Neural cell (in vitro differentiated cells): Measurements from ENCODE around the gene GCDH. TPM values are rescaled to one million over a fixed set of nuclear protein-coding genes. Genes with fewer than 3 reads are reported as not detected.

ENCODE experiments used
- H2AFZ ChIP-seq: fragments of 200-600, 300-800 bp; sonication (generic), shearing (Covaris generic); 2 replicates; pipeline ENCODE4 v1.6.0; 2014; ENCODE audit warnings: low read depth, mild to moderate bottlenecking, antibody characterized with exemption, low read length, moderate library complexity
- H3F3A ChIP-seq: fragments of 200-600 bp; shearing (Covaris generic); 2 replicates; pipeline ENCODE4 v1.6.1; 2016; ENCODE audit warnings: mild to moderate bottlenecking, moderate library complexity, mixed read lengths, antibody characterized with exemption, low read length; ENCODE audit not compliant: insufficient read depth, poor library complexity, severe bottlenecking
- H3K27ac ChIP-seq: fragments of 200-600, 300-800 bp; sonication (generic), shearing (Covaris generic); 2 replicates; pipeline ENCODE4 v1.5.1; 2014; ENCODE audit warnings: mild to moderate bottlenecking, low read length, moderate library complexity
- H3K27me3 ChIP-seq: fragments of 300-800, 200-600 bp; sonication (generic), shearing (Covaris generic); 2 replicates; pipeline ENCODE4 v1.6.0; 2014; ENCODE audit warnings: mild to moderate bottlenecking, low read depth, low read length, moderate library complexity; ENCODE audit not compliant: insufficient read depth
- H3K36me3 ChIP-seq: fragments of 300-800, 200-600 bp; sonication (generic), shearing (Covaris generic); 2 replicates; pipeline ENCODE4 v1.5.1; 2014; ENCODE audit warnings: mild to moderate bottlenecking, antibody characterized with exemption, low read length, moderate library complexity; ENCODE audit not compliant: insufficient read depth
- H3K4me2 ChIP-seq: fragments of 300-800, 200-600 bp; sonication (generic), shearing (Covaris generic); 2 replicates; pipeline ENCODE4 v1.6.0; 2014; ENCODE audit warnings: mild to moderate bottlenecking, low read length
- H3K4me3 ChIP-seq: fragments of 300-800, 200-600 bp; sonication (generic), shearing (Covaris generic); 2 replicates; pipeline ENCODE4 v1.5.1; 2014; ENCODE audit warnings: mild to moderate bottlenecking, low read length, moderate library complexity
- H3K79me2 ChIP-seq: fragments of 200-600 bp; shearing (Covaris generic); replicated peaks from 2 replicates; pipeline ENCODE4 v1.6.0; 2014; ENCODE audit warnings: mild to moderate bottlenecking, low read length, moderate library complexity; ENCODE audit not compliant: insufficient read depth
- H3K9ac ChIP-seq: fragments of 300-800, 200-600 bp; sonication (generic), shearing (Covaris generic); 2 replicates; pipeline ENCODE4 v1.6.1; 2016; ENCODE audit warnings: mild to moderate bottlenecking, low read length, mixed read lengths
- H3K9me2 ChIP-seq: fragments of 200-600 bp; shearing (Covaris generic); 2 replicates; pipeline ENCODE4 v1.6.1; 2016; ENCODE audit warnings: mild to moderate bottlenecking, low read length, mixed read lengths; ENCODE audit not compliant: insufficient read depth
- H3K9me3 ChIP-seq: fragments of 200-600, 300-800 bp; sonication (generic), shearing (Covaris generic); 2 replicates; pipeline ENCODE4 v1.6.1; 2016; ENCODE audit warnings: mild to moderate bottlenecking, mixed run types, low read length, moderate library complexity, mixed read lengths
- H4K20me1 ChIP-seq: fragments of 200-600 bp; shearing (Covaris generic); 2 replicates; pipeline ENCODE4 v1.6.1; 2016; ENCODE audit warnings: mild to moderate bottlenecking, mixed run types; ENCODE audit not compliant: insufficient read depth
- EP300 ChIP-seq: fragments of 450-650 bp; conservative IDR thresholded peaks from 2 replicates; pipeline ENCODE4 v1.6.1; 2014; ENCODE audit warnings: antibody characterized with exemption, mild to moderate bottlenecking, moderate library complexity; ENCODE audit not compliant: poor library complexity, severe bottlenecking
- EZH2 ChIP-seq: fragments of 200-600, 300-800 bp; shearing (Covaris generic), sonication (generic); IDR thresholded peaks from 2 replicates; pipeline ENCODE4 v1.6.1; 2014; ENCODE audit warnings: antibody characterized with exemption, low read length, borderline replicate concordance, mild to moderate bottlenecking; ENCODE audit not compliant: insufficient read depth, poor library complexity, severe bottlenecking
- MXI1 ChIP-seq: fragments of 450-650 bp; conservative IDR thresholded peaks from 2 replicates; pipeline ENCODE4 v1.6.1; 2014; ENCODE audit warnings: antibody characterized with exemption, mild to moderate bottlenecking; ENCODE audit not compliant: poor library complexity, severe bottlenecking
- POLR2AphosphoS5 ChIP-seq: IDR thresholded peaks from 2 replicates; pipeline ENCODE4 v1.6.1; 2012
- RAD21 ChIP-seq: fragments of 450-650 bp; conservative IDR thresholded peaks from 2 replicates; pipeline ENCODE4 v1.6.1; 2014; ENCODE audit warnings: antibody characterized with exemption, mild to moderate bottlenecking, moderate library complexity
- SMC3 ChIP-seq: fragments of 450-650 bp; conservative IDR thresholded peaks from 2 replicates; pipeline ENCODE4 v1.6.1; 2014; ENCODE audit warnings: antibody characterized with exemption, mild to moderate bottlenecking, moderate library complexity; ENCODE audit not compliant: poor library complexity
- TAF1 ChIP-seq: IDR thresholded peaks from 2 replicates; pipeline ENCODE4 v1.6.1; 2012; ENCODE audit warnings: low read depth
- polyA plus RNA-seq: library from polyadenylated mRNA; depleted of rRNA; stranded (reverse); fragments of >200 nt; gene quantifications from 2 replicates; pipeline ENCODE4 v1.2.3, GENCODE V29; 2014
- TF ChIP-seq, protein P1 (sequence below): IDR thresholded peaks from 2 replicates; pipeline ENCODE4 v1.6.1; 2012; ENCODE audit warnings: borderline replicate concordance
- TF ChIP-seq, protein P2 (sequence below): fragments of 450-650 bp; IDR thresholded peaks from 2 replicates; pipeline ENCODE4 v1.5.1; 2014; ENCODE audit warnings: antibody characterized with exemption, mild to moderate bottlenecking, moderate library complexity; ENCODE audit not compliant: poor library complexity, severe bottlenecking

GCDH gene
- polyA plus RNA-seq, 1 donor from 2014 or later = 35.4 TPM

DNA sequence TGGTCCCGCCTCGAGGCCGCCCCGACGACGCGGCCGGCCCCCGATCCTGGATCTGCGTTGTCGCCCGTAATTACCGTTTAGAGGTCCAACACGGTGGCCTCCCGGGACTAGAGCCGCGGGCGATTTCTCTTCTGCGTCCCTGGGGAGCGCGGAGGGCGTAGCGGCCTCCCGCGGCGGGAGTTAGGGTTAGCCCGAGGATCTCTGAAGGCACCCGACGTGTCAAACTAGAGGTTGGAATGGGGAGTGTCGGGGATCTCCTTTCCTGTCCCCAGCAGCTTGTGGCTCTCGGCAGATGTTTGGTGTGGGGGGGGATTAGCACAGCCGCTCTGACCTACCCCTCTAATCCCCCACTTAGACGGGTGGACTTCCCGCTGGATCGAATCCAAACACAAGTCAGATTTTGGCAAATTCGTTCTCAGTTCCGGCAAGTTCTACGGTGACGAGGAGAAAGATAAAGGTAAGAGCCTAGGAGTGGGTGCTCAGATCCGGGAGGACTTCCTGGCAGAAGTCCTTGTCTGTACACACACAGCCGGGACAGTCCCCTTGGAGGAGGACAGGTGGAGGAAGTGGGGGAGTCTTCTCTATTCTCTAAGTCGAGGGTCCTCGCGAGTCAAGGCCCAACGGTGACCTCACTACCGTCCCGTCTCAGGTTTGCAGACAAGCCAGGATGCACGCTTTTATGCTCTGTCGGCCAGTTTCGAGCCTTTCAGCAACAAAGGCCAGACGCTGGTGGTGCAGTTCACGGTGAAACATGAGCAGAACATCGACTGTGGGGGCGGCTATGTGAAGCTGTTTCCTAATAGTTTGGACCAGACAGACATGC is 48.0 kb downstream of the GCDH start:
- peak; percentile 5 for TF ChIP-seq RAD21
- TF ChIP-seq MXI1 = no peak
- TF ChIP-seq, protein P1, sequence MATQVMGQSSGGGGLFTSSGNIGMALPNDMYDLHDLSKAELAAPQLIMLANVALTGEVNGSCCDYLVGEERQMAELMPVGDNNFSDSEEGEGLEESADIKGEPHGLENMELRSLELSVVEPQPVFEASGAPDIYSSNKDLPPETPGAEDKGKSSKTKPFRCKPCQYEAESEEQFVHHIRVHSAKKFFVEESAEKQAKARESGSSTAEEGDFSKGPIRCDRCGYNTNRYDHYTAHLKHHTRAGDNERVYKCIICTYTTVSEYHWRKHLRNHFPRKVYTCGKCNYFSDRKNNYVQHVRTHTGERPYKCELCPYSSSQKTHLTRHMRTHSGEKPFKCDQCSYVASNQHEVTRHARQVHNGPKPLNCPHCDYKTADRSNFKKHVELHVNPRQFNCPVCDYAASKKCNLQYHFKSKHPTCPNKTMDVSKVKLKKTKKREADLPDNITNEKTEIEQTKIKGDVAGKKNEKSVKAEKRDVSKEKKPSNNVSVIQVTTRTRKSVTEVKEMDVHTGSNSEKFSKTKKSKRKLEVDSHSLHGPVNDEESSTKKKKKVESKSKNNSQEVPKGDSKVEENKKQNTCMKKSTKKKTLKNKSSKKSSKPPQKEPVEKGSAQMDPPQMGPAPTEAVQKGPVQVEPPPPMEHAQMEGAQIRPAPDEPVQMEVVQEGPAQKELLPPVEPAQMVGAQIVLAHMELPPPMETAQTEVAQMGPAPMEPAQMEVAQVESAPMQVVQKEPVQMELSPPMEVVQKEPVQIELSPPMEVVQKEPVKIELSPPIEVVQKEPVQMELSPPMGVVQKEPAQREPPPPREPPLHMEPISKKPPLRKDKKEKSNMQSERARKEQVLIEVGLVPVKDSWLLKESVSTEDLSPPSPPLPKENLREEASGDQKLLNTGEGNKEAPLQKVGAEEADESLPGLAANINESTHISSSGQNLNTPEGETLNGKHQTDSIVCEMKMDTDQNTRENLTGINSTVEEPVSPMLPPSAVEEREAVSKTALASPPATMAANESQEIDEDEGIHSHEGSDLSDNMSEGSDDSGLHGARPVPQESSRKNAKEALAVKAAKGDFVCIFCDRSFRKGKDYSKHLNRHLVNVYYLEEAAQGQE = peak; percentile 8
- no peak for TF ChIP-seq POLR2AphosphoS5
- Histone ChIP-seq H2AFZ (no peak overlapping the region), H3K79me2 (peaks cover 22% of the 10 kb centered on the region), H3F3A (no peaks in the 10 kb centered on the region), H3K4me3 (peak overlapping the region; percentile 97), H3K9me3 (no peaks in the 10 kb centered on the region), H3K9ac (peak overlapping the region; percentile 87), H3K27me3 (no peaks in the 10 kb centered on the region), H3K4me2 (peak overlapping the region; percentile 92), H3K9me2 (no peaks in the 10 kb centered on the region), H3K27ac (peak overlapping the region; percentile 65), H3K36me3 (no peaks in the 10 kb centered on the region), H4K20me1 (no peaks in the 10 kb centered on the region)

DNA sequence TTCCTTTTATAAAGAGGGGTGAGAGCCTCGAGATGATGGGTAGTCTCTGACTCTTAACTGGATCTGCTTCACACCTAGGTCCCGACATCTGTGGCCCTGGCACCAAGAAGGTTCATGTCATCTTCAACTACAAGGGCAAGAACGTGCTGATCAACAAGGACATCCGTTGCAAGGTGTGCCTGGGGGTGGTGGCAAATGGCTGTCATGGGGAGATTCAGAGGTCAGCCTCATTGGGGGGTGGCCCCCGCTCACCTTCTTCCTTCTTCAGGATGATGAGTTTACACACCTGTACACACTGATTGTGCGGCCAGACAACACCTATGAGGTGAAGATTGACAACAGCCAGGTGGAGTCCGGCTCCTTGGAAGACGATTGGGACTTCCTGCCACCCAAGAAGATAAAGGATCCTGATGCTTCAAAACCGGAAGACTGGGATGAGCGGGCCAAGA is 49.0 kb downstream of the GCDH start:
- Histone ChIP-seq H2AFZ (no peak overlapping the region), H4K20me1 (no peaks in the 10 kb centered on the region), H3K9me3 (no peaks in the 10 kb centered on the region), H3K27me3 (no peaks in the 10 kb centered on the region), H3K9me2 (no peaks in the 10 kb centered on the region), H3K27ac (no peak overlapping the region), H3K9ac (peak overlapping the region; percentile 87), H3K4me3 (peak overlapping the region; percentile 97), H3K4me2 (peak overlapping the region; percentile 92), H3F3A (peaks cover 5% of the 10 kb centered on the region), H3K36me3 (no peaks in the 10 kb centered on the region), H3K79me2 (peaks cover 22% of the 10 kb centered on the region)
- no peak for TF ChIP-seq SMC3
- TF ChIP-seq, protein P2, sequence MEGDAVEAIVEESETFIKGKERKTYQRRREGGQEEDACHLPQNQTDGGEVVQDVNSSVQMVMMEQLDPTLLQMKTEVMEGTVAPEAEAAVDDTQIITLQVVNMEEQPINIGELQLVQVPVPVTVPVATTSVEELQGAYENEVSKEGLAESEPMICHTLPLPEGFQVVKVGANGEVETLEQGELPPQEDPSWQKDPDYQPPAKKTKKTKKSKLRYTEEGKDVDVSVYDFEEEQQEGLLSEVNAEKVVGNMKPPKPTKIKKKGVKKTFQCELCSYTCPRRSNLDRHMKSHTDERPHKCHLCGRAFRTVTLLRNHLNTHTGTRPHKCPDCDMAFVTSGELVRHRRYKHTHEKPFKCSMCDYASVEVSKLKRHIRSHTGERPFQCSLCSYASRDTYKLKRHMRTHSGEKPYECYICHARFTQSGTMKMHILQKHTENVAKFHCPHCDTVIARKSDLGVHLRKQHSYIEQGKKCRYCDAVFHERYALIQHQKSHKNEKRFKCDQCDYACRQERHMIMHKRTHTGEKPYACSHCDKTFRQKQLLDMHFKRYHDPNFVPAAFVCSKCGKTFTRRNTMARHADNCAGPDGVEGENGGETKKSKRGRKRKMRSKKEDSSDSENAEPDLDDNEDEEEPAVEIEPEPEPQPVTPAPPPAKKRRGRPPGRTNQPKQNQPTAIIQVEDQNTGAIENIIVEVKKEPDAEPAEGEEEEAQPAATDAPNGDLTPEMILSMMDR = no peak
- TF ChIP-seq RAD21 = no peak
- TF ChIP-seq EP300 = no peak
- no peak for TF ChIP-seq EZH2
- no peak for TF ChIP-seq MXI1
- no peak for TF ChIP-seq POLR2AphosphoS5
- TF ChIP-seq, protein P1 = no peak
- TF ChIP-seq TAF1 = no peak
